ENCODE data around the gene LSP1.
A peak's percentile ranks its signal among the peaks of the same experiment; 100 is the strongest.

The LSP1 gene

GRCh38 chr11:1854949-1855885 is 2.3 kb downstream of the LSP1 start:
- H3K4me3 ChIP-seq (ENCODE audit: low read depth, low read length), result peak overlapping the region; percentile 96
- TF ChIP-seq CTCF (IDR thresholded peaks at IDR 0.05; ENCODE audit: borderline replicate concordance, insufficient read depth, low read depth, low read length), result no peak

GRCh38 chr11:1855886-1856265 is 3.0 kb downstream of the LSP1 start:
- peak overlapping the region; percentile 96 for H3K4me3 ChIP-seq (ENCODE audit: low read depth, low read length)
- TF ChIP-seq CTCF (IDR thresholded peaks at IDR 0.05; ENCODE audit: borderline replicate concordance, insufficient read depth, low read depth, low read length), result no peak

GRCh38 chr11:1856306-1857005 is 3.6 kb downstream of the LSP1 start:
- no peak for TF ChIP-seq CTCF (IDR thresholded peaks at IDR 0.05; ENCODE audit: borderline replicate concordance, insufficient read depth, low read depth, low read length)
- H3K4me3 ChIP-seq (ENCODE audit: low read depth, low read length), result no peak overlapping the region

GRCh38 chr11:1857064-1857463 is 4.2 kb downstream of the LSP1 start:
- no peak overlapping the region for H3K4me3 ChIP-seq (ENCODE audit: low read depth, low read length)
- TF ChIP-seq CTCF (IDR thresholded peaks at IDR 0.05; ENCODE audit: borderline replicate concordance, insufficient read depth, low read depth, low read length), result no peak

- TF ChIP-seq CTCF (IDR thresholded peaks at IDR 0.05; ENCODE audit: borderline replicate concordance, insufficient read depth, low read depth, low read length), result no peak
- H3K4me3 ChIP-seq (ENCODE audit: low read depth, low read length), result no peak overlapping the region
These were observed 5.3 kb downstream of the LSP1 start for GRCh38 chr11:1858154-1858553.

GRCh38 chr11:1858576-1858975 is 5.7 kb downstream of the LSP1 start:
- no peak overlapping the region for H3K4me3 ChIP-seq (ENCODE audit: low read depth, low read length)
- no peak for TF ChIP-seq CTCF (IDR thresholded peaks at IDR 0.05; ENCODE audit: borderline replicate concordance, insufficient read depth, low read depth, low read length)
